Midbrain (tissue), 1 donor: ENCODE measurements around the gene TGFBRAP1.

ENCODE experiments used
- DNase-seq: peaks from one replicate; lab custom pipeline; 2025; lab: John Stamatoyannopoulos, UW

TGFBRAP1 gene

GRCh38 chr2:105313877-105314276 lies 15.7 kb downstream of the TGFBRAP1 start:
- DNase-seq: no peak

- peak; percentile 32 for DNase-seq
Observed at GRCh38 chr2:105309147-105309545, 20.4 kb downstream of the TGFBRAP1 start.

GRCh38 chr2:105308382-105309146 lies 21.0 kb downstream of the TGFBRAP1 start:
- no peak for DNase-seq

GRCh38 chr2:105307962-105308361 lies 21.6 kb downstream of the TGFBRAP1 start:
- DNase-seq: no peak

- no peak for DNase-seq
Observed at GRCh38 chr2:105307550-105307949, 22.0 kb downstream of the TGFBRAP1 start.

- no peak for DNase-seq
Observed at GRCh38 chr2:105307146-105307545, 22.4 kb downstream of the TGFBRAP1 start.

- no peak for DNase-seq
Observed at GRCh38 chr2:105301646-105302045, 27.9 kb downstream of the TGFBRAP1 start.

GRCh38 chr2:105299290-105299689 lies 30.2 kb downstream of the TGFBRAP1 start:
- DNase-seq: no peak

- no peak for DNase-seq
Observed at GRCh38 chr2:105298017-105298416, 31.5 kb downstream of the TGFBRAP1 start.

- no peak for DNase-seq
Observed at GRCh38 chr2:105297216-105297615, 32.3 kb downstream of the TGFBRAP1 start.

GRCh38 chr2:105296017-105296611 lies 33.4 kb downstream of the TGFBRAP1 start:
- DNase-seq: no peak

- peak; percentile 76 for DNase-seq
Observed at GRCh38 chr2:105294844-105295481, 34.6 kb downstream of the TGFBRAP1 start.

GRCh38 chr2:105294046-105294445 lies 35.5 kb downstream of the TGFBRAP1 start:
- DNase-seq: no peak

- DNase-seq: no peak
Observed at GRCh38 chr2:105291981-105292380, 37.6 kb downstream of the TGFBRAP1 start.

- DNase-seq: no peak
Observed at GRCh38 chr2:105290981-105291660, 38.4 kb downstream of the TGFBRAP1 start.

GRCh38 chr2:105288133-105288532 lies 41.4 kb downstream of the TGFBRAP1 start:
- no peak for DNase-seq

GRCh38 chr2:105287692-105288091 lies 41.8 kb downstream of the TGFBRAP1 start:
- no peak for DNase-seq

- DNase-seq: no peak
Observed at GRCh38 chr2:105283532-105283931, 46.0 kb downstream of the TGFBRAP1 start.

- DNase-seq: no peak
Observed at GRCh38 chr2:105280281-105280680, 49.3 kb downstream of the TGFBRAP1 start.

GRCh38 chr2:105279126-105279525 lies 50.4 kb downstream of the TGFBRAP1 start:
- no peak for DNase-seq

- no peak for DNase-seq
Observed at GRCh38 chr2:105278654-105279053, 50.9 kb downstream of the TGFBRAP1 start.

- DNase-seq: no peak
Observed at GRCh38 chr2:105274046-105274445, 55.5 kb downstream of the TGFBRAP1 start.

- DNase-seq: no peak
Observed at GRCh38 chr2:105272176-105272575, 57.4 kb downstream of the TGFBRAP1 start.
